ENCODE measurements around the gene AREG. TPM values are rescaled to one million over a fixed set of nuclear protein-coding genes. Genes with fewer than 3 reads are reported as not detected.

Gene AREG
- total and polyA plus RNA-seq, 2 of the 13 experiments (the other 11 are each of a cell fraction or from before 2014, with no cell fraction given), result 6.2 to 7.1 TPM

- ChIA-PET CTCF (ENCODE audit: low intra/inter-chr PET ratio, low total read pairs) (no interaction called here), POLR2A (no interaction called here)
- FAIRE-seq (no peak), ATAC-seq (no peak), DNase-seq (ENCODE audit: low spot score) (no peak)
- in situ Hi-C loops (cut with HindIII; ENCODE audit: extremely low pct_ligation_motif_present, low pct_unique_long_range_greater_than_20kb), result no loop called here
- Histone ChIP-seq H3K9me3 (ENCODE audit: low read length) (no peaks in the 10 kb centered on the region), H4K20me1 (ENCODE audit: insufficient read depth, low read length) (no peaks in the 10 kb centered on the region), H3K4me1 (ENCODE audit: insufficient read depth, low read length) (0 out of 2 replicates have a peak, but pooled peaks cover 9% of the 10 kb centered on the region), H3K9ac (ENCODE audit: insufficient read depth, low read depth, low read length) (no peak overlapping the region), H3K4me3 (replicated peaks in 1 of 3; ENCODE audit: insufficient read depth in 1 of 3, low read depth in 2 of 3, low read length in 3 of 3) (no peak overlapping the region), H3K4me2 (ENCODE audit: low read depth, low read length) (no peak overlapping the region), H3K27ac (ENCODE audit: extremely low read length, insufficient read depth, low read length) (no peak overlapping the region), H3K36me3 (replicated peaks in 1 of 2; ENCODE audit: control insufficient read depth in 1 of 2, insufficient read depth in 2 of 2, low read length in 2 of 2) (no peaks in the 10 kb centered on the region), H3K79me2 (ENCODE audit: insufficient read depth, low read length) (no peaks in the 10 kb centered on the region), H3K27me3 (ENCODE audit: control insufficient read depth in 1 of 2, insufficient read depth in 2 of 2, low read length in 2 of 2) (no peaks in the 10 kb centered on the region; a peak in 1 of 5 replicates), H2AFZ (ENCODE audit: low read length) (no peak overlapping the region)
- no TSS peak for BruUV-seq (replicated peaks)
- TF ChIP-seq TSC22D2 (CRISPR knock-in tag; IDR thresholded peaks at IDR 0.05; ENCODE audit: borderline replicate concordance) (no peak), PHF20 (CRISPR knock-in tag; IDR thresholded peaks at IDR 0.05) (no peak), ZNF580 (CRISPR knock-in tag; IDR thresholded peaks at IDR 0.05; ENCODE audit: borderline replicate concordance, low read depth) (no peak), ZNF780A (CRISPR knock-in tag; IDR thresholded peaks at IDR 0.05) (no peak), ZBTB39 (CRISPR knock-in tag; IDR thresholded peaks at IDR 0.05) (no peak), ZNF253 (CRISPR knock-in tag; IDR thresholded peaks at IDR 0.05; ENCODE audit: borderline replicate concordance) (no peak)
- intact Hi-C loops (cut with micrococcal nuclease; ENCODE audit: unreplicated experiment), result no loop called here
- 34% methylated on average over 3 of the region's 3 CpGs for WGBS (ENCODE audit: low lambda C conversion rate)
These were observed 7.1 kb upstream of the AREG start for GRCh38 chr4:74437866-74438265.

GRCh38 chr4:74438661-74439060, 6.3 kb upstream of the AREG start:
- FAIRE-seq (no peak), ATAC-seq (no peak), DNase-seq (ENCODE audit: low spot score) (no peak)
- H3K9ac ChIP-seq (ENCODE audit: insufficient read depth, low read depth, low read length), result no peak overlapping the region
- no peaks in the 10 kb centered on the region; a peak in 1 of 5 replicates for H3K27me3 ChIP-seq (ENCODE audit: control insufficient read depth in 1 of 2, insufficient read depth in 2 of 2, low read length in 2 of 2)
- no peaks in the 10 kb centered on the region for H3K36me3 ChIP-seq (replicated peaks in 1 of 2; ENCODE audit: control insufficient read depth in 1 of 2, insufficient read depth in 2 of 2, low read length in 2 of 2)
- no peak overlapping the region for H3K4me3 ChIP-seq (replicated peaks in 1 of 3; ENCODE audit: insufficient read depth in 1 of 3, low read depth in 2 of 3, low read length in 3 of 3)
- H3K79me2 ChIP-seq (ENCODE audit: insufficient read depth, low read length), result no peaks in the 10 kb centered on the region
- ChIA-PET CTCF (ENCODE audit: low intra/inter-chr PET ratio, low total read pairs) (no interaction called here), POLR2A (no interaction called here)
- no peaks in the 10 kb centered on the region for H4K20me1 ChIP-seq (ENCODE audit: insufficient read depth, low read length)
- no peak overlapping the region for H3K4me2 ChIP-seq (ENCODE audit: low read depth, low read length)
- WGBS (ENCODE audit: low lambda C conversion rate), result 77% methylated on average over 1 of the region's 1 CpG
- H3K9me3 ChIP-seq (ENCODE audit: low read length), result no peaks in the 10 kb centered on the region
- H3K4me1 ChIP-seq (ENCODE audit: insufficient read depth, low read length), result 0 out of 2 replicates have a peak, but pooled peaks cover under 1% of the 10 kb centered on the region
- BruUV-seq (replicated peaks), result no TSS peak
- intact Hi-C loops (cut with micrococcal nuclease; ENCODE audit: unreplicated experiment), result no loop called here
- H2AFZ ChIP-seq (ENCODE audit: low read length), result no peak overlapping the region
- no peak overlapping the region for H3K27ac ChIP-seq (ENCODE audit: extremely low read length, insufficient read depth, low read length)
- in situ Hi-C loops (cut with HindIII; ENCODE audit: extremely low pct_ligation_motif_present, low pct_unique_long_range_greater_than_20kb), result no loop called here
- no peak for TF ChIP-seq TFDP2 (CRISPR knock-in tag; IDR thresholded peaks at IDR 0.05)
- TF ChIP-seq MAZ (IDR thresholded peaks at IDR 0.05; ENCODE audit: borderline replicate concordance, low read depth, low read length), result no peak
- TF ChIP-seq MAZ (CRISPR knock-in tag; IDR thresholded peaks at IDR 0.05; ENCODE audit: low read depth), result no peak
- TF ChIP-seq ZBTB21 (CRISPR knock-in tag; IDR thresholded peaks at IDR 0.05), result no peak
- TF ChIP-seq ZNF138 (CRISPR knock-in tag; IDR thresholded peaks at IDR 0.05; ENCODE audit: low read depth), result no peak
- TF ChIP-seq CSRNP1 (CRISPR knock-in tag; IDR thresholded peaks at IDR 0.05), result no peak
- TF ChIP-seq KDM1A (CRISPR knock-in tag; IDR thresholded peaks at IDR 0.05), result no peak
- TF ChIP-seq SIX1 (CRISPR knock-in tag; IDR thresholded peaks at IDR 0.05; ENCODE audit: borderline replicate concordance), result no peak

All from HepG2 (cell line).